A172 (cell line): ENCODE data around the gene CBFB. TPM values are rescaled to one million over a fixed set of nuclear protein-coding genes. Genes with fewer than 3 reads are reported as not detected.

Experiments
- DNase-seq: peaks from one replicate; pipeline ENCODE4 v3.0.0-alpha.2; 2015; ENCODE audit warnings: low spot score
- total RNA-seq: library from RNA; depleted of rRNA; stranded (reverse); fragments of >200 nt; shearing (Covaris generic); gene quantifications from 2 replicates; pipeline ENCODE4 v1.2.3, GENCODE V29; 2014

CBFB gene
- total RNA-seq, 1 experiment from 2014 or later, result 89.4 TPM

- no peak for DNase-seq
Observed at GRCh38 chr16:67016681-67017420, 12.1 kb upstream of the CBFB start.

DNA sequence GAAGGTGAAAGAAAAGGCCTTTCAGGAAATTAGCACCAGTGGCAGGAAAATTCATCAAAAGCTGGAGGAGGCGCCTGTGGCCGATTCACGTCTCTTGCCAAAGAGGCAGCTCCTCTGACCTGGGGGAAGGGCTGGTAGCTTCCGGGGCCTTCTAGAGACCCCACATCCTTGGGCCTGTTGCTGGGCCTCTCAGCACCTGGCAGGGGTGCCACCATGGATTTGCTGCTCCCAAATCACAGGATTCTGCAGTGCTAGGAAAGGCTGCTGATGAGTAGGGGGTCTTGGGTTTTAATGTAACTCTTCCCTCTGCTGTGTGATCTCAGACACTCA, 11.6 kb upstream of the CBFB start:
- DNase-seq, result no peak

GRCh38 chr16:67017810-67018488, 11.0 kb upstream of the CBFB start:
- DNase-seq, result peak; percentile 97

GRCh38 chr16:67019171-67019570, 9.8 kb upstream of the CBFB start:
- DNase-seq, result no peak

- no peak for DNase-seq
Observed at GRCh38 chr16:67021321-67021720, 7.6 kb upstream of the CBFB start.

DNA sequence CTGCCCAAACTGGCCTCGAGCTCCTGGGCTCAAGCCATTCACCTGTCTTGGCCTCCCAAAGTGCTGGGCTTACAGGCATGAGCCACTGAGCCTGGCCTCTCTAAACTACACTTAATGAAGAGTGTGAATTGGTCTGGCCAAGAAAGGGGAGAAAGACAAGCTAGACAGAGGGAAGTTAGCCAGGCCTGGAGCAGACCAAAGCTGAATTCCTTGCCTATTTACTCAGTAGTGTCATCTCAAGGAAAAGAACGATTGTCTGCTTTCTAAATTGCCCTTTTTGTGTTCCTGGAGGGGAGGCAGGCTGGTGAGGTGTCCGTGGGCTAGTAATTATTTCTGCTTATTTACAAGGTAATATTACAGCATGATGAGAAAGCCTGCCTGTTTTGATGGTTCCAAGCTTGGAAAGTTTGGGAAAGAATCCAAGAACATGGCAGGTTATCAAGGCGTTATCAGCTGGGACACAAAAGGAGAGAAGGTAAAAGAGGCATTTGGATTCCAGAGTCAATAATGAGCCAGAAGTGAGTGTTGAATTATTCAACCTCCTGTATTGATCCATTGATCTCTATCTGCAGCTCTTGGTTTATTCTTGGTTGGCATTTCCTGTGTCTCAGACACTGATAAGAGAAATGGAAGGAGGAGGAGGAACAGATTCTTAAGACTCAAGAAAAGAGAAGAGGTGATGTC, 6.3 kb upstream of the CBFB start:
- no peak for DNase-seq

GRCh38 chr16:67023689-67024088, 5.3 kb upstream of the CBFB start:
- no peak for DNase-seq

GRCh38 chr16:67024384-67025209, 4.4 kb upstream of the CBFB start:
- DNase-seq, result no peak

DNA sequence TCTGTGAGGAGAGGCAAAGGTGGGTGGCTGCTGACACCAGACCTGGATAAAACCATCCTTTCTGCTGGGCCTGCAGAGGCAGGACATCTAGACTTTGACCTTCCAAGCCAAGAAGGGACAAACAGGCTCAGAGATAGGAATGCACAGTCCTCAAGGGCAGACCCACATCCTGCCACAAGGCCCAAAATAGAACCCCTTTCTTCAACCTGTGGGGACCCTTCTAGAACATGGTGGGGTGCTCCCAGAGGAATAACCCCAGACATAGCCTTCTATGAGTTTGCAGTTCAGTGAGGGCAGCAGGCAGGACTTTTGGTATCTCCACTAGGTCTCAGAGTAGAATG, 3.8 kb upstream of the CBFB start:
- DNase-seq, result no peak

DNA sequence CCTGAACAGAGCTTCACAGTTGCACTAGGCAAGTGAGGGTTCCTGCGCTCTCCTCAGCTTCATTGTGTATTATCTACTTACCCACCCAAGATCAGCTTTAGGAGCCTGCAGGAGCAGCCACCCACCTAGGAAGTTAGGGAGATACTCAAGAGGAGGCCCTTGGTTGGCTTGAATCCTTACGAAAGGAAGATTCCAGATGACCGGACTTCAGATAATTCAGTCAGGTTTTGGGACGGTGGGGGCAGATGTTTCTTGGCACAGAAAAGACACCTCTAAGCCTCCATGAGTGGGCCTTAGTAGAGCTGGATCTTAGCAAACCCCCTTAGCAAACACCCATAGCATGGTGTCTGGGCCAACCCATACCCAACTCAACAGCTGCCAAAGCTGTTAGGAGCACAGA, 2.4 kb upstream of the CBFB start:
- no peak for DNase-seq

DNA sequence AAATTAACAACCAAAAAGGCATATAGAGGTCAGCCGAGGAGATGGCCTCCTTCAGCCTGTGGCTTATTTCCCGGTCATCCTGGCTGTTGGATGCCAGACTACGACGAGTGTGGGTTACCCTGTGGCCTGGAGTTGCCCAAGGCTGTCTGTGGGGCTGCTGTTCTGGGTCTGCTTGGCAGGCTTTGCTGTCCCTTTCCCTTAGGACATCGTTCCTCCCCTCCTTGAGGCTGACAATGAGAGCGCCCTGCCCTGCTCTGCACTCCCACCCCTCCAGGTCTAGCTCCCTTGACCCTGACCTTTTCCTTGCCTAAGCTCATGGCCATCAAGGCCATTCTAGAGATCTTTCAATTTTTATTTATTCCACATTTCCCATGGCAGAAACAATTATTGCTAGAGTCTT, 1.9 kb upstream of the CBFB start:
- DNase-seq, result no peak

DNA sequence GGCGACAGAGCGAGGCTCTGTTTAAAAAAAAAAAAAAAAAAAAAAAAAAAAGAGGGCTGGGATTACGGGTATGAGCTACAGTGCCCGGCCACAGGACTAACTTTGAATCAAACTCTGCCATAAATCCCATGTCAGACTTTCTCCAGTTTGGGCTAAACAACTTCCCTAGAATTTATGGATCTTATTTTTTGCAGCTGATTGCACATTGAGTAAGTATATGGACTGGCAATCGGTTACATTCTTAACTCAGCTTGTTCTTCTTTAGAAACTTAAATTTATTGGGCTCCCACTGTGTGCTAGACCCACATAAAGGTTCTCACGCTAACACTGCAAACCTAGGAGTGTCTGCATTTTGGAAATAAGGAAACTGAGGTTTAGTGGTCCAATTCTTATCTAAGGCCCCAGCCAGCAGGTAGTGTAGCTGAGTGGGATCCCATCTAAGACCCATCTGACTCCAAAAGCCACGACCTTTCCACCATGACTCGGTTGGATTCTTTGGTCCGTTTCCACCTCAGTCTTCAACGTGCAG, 718 bp upstream of the CBFB start:
- no peak for DNase-seq

DNA sequence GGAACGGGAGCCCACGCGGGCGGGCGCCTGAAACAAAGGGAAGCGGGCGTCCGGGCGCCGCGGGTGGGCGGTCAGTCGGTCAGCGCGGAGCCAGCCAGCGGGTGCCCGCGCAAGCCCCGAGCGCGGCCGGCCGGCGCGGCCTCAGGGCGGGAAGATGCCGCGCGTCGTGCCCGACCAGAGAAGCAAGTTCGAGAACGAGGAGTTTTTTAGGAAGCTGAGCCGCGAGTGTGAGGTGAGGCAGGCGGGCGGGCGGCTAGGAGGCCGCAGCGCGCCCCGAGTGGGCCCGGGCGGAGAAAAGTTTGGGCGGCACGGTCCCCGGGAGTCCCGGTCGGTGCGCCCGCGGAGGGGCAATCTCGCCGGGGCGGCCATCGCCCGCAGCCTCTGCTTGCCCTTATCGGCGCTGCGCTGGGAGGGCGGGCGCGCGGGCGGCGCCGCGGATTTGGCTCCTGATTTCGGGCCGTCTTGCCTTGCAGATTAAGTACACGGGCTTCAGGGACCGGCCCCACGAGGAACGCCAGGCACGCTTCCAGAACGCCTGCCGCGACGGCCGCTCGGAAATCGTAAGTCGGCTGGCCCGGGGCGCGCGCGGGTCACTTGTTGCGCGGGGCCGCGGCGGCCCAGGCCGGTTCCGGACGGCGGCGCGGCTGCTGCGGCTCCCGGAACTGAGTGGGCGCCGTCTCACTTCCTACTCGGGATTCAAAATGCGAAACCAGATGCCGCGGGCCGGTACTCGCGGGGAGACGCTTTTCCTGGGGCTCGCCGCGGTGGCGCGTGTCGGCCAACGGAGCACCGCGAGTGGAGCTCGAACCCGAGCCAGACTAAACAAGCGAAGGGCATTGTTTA, 526 bp downstream of the CBFB start:
- DNase-seq, result no peak

DNA sequence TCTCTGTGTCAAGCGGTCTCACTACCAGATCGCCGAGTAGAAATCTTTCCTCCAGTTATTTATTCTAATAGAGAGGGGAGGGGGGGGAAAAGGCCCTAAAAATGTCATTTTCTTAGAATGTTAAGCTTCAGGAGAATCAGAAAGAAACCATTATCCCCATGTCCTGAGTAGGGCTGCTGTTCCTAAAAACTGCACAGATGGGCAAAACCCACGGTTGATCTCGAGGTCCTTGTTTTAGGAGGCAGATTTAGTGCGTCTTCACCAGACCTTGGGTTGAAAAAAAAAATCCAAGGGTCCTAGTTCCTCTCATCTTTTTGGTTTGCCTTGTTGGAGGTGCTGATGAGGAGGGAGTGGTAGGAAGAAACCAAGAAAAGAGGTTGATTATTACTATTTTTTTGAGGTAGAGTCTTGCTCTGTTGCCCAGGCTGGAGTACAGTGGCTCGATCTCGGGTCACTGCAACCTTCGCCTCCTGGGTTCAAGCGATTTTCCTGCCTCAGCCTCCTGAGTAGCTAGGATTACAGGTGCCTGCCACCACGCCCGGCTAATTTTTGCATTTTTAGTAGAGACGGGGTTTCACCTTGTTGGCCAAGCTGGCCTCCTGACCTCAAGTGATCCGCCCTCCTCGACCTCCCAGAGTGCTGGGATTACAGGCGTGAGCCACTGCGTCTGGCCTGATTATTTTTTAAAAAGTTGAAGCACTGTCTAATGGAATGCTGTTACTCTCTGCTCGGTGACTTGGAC, 1.4 kb downstream of the CBFB start:
- DNase-seq, result no peak

DNA sequence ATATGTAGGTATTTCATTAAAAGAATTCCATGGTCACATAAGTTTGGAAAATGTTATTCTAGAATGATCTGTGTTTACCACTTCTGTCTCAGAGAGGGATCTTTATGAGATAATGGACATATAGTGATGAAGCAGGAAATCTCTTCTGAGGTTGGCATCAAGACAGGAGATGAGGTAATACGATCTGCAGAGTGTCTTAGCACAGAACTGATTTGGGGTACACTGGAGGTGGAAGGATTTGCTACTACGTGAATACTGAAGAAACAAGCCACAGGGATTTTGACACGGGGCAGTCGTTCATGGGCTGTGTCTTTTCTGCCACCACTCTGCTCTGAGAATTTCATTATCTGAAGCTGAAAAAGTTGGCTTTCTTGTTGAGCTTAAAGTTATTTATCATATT, 5.5 kb downstream of the CBFB start:
- DNase-seq, result peak; percentile 26

- DNase-seq, result no peak
Observed at GRCh38 chr16:67035364-67035763, 6.4 kb downstream of the CBFB start.

DNA sequence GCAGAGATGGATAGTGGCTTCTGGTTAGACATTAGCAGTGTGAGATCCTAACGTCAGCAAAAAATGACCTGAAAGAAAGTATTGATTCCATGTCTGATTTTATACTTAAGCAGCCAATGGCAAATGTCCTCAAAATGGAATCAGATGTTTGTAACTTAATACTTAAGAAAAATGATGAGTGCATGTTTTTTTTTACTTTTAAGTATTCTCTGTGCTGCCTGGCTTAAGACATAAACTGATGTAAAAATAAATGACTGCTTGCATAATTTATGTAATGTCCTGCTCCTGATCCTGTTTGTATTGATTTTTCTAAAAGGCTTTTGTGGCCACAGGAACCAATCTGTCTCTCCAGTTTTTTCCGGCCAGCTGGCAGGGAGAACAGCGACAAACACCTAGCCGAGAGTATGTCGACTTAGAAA, 7.4 kb downstream of the CBFB start:
- no peak for DNase-seq

GRCh38 chr16:67039260-67040020, 10.5 kb downstream of the CBFB start:
- no peak for DNase-seq

DNA sequence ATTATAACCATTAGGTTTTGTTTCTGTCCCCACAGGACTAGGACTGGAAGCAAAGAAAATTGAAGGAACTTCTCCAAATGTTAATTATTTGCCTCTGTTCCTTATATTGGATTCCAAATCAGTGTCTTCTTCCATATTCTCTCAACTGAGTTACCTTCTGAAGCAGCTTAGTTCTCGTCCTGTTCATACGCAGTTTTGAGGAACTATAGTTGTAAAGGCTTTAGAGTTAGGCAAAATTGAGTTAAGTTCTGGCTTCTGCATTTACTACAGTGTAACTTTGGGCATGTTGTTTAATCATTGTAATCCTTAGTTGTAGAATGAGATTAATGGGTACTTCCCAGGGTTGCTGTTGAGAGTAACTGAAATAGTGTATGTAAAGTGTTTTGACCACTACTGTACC, 11.2 kb downstream of the CBFB start:
- no peak for DNase-seq

GRCh38 chr16:67040906-67041305, 12.0 kb downstream of the CBFB start:
- DNase-seq, result no peak
